ENCODE measurements around the gene CHST2.

The CHST2 gene

GRCh38 chr3:143170074-143170473 lies 50.5 kb downstream of the CHST2 start:
- DNase-seq: no peak

- no peak for DNase-seq
These were observed 51.1 kb downstream of the CHST2 start for GRCh38 chr3:143170676-143171075.

GRCh38 chr3:143171141-143171980 lies 51.8 kb downstream of the CHST2 start:
- DNase-seq: no peak

- DNase-seq: no peak
These were observed 52.7 kb downstream of the CHST2 start for GRCh38 chr3:143172062-143172794.

- no peak for DNase-seq
These were observed 53.2 kb downstream of the CHST2 start for GRCh38 chr3:143172795-143173145.

- no peak for DNase-seq
These were observed 53.7 kb downstream of the CHST2 start for GRCh38 chr3:143173242-143173641.
